HG03175 (cell line): ENCODE data around the gene FAM89A.
A peak's percentile ranks its signal among the peaks of the same experiment; 100 is the strongest.
"Not testable (repeated sequence)": the region's sequence is repeated elsewhere in the genome, so short reads cannot be mapped to it uniquely, and the experiment has no call there.

Source experiments
- ATAC-seq: cut with Tn5 transposase; IDR thresholded peaks from one replicate; pipeline ENCODE4 v1.9.1; 2021; ENCODE audit warnings: mild to moderate bottlenecking, moderate library complexity; ENCODE audit not compliant: unreplicated experiment

The FAM89A gene

GRCh38 chr1:231058416-231059109 is 18.5 kb upstream of the FAM89A start:
- ATAC-seq = no peak

GRCh38 chr1:231057410-231057809 is 17.4 kb upstream of the FAM89A start:
- ATAC-seq = no peak

DNA sequence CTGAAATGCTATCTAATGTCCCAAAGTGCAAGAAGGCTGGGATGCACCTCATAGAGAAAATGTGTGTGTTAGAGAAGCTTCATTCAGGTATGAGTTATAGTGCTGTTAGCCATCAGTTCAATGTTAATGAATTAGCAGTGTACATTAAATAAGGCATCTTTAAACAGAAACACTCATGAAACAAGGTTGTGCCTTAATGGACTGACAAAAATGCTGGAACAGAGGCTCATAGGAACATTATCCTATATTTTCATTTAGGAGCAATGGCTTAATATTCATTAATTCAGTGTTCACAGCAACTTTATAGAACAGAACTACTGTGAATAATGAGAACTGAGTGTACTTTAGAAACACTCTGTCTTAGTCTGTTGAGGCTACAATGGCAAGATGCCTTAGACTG is 15.2 kb upstream of the FAM89A start:
- ATAC-seq = no peak

DNA sequence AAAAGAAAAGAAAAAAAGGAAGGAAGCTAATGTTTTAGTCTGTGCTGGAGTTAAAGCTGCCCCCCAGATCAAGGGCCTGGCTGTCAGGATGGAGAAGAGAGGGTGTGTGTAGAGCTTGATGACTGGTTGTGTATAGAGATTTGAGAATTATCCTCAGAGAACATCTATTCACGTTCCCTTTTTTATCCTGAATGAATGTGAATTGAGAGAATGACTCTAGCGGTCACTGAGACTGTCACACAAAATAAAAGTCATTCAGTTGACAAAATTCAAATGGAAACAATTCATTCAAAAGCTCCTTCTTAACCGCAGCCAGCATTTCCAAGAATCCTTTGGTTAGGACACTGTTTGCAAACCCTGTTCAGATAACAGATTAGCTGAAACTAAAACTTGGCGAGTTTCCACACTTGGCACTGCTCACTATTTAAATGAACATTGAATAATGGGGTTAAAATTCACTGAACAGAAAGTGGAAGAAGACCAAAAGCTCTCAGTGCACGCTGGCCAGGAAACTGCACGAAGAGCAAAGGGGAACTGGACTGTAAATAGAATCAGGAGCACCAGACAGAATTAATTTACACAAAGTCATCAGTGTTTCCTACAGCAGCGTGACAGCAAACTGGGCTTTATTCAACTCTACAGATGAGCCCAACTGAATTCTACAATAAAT is 13.6 kb upstream of the FAM89A start:
- peak; percentile 85 for ATAC-seq

DNA sequence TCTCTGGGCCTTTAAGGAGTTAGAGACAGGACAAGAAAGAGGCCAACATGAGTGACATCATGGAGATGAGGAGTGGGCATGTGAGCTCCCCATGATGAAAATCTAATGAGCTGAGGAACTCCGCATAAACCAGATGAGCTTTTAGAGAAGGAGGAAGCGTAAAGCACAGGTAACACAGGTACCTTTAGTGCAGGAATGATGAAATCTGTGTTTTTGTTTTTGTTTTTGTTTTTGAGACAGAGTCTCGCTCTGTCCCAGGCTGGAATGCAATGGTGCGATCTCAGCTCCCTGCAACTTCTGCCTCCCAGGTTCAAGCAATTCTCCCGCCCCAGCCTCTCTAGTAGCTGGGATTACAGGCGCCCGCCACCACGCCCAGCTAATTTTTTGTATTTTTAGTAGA is 12.7 kb upstream of the FAM89A start:
- ATAC-seq = no peak

DNA sequence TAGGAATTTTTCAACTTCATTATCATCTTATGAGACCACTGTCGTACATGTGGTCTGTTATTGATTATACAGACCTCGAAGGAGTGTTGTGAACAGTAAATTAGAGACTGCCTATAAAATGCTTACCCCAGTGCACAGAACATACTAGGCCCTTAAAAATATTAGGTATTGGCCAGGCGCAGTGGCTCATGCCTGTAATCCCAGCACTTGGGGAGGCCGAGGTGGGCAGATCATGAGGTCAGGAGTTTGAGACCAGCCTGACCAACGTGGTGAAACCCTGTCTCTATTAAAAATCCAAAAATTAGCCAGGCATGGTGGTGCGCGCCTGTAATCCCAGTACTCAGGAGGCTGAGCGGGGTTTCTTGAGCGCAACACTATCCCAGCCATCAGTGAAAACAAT is 10.9 kb upstream of the FAM89A start:
- not testable (repeated sequence) for ATAC-seq

GRCh38 chr1:231050395-231050794 is 10.3 kb upstream of the FAM89A start:
- ATAC-seq = no peak

DNA sequence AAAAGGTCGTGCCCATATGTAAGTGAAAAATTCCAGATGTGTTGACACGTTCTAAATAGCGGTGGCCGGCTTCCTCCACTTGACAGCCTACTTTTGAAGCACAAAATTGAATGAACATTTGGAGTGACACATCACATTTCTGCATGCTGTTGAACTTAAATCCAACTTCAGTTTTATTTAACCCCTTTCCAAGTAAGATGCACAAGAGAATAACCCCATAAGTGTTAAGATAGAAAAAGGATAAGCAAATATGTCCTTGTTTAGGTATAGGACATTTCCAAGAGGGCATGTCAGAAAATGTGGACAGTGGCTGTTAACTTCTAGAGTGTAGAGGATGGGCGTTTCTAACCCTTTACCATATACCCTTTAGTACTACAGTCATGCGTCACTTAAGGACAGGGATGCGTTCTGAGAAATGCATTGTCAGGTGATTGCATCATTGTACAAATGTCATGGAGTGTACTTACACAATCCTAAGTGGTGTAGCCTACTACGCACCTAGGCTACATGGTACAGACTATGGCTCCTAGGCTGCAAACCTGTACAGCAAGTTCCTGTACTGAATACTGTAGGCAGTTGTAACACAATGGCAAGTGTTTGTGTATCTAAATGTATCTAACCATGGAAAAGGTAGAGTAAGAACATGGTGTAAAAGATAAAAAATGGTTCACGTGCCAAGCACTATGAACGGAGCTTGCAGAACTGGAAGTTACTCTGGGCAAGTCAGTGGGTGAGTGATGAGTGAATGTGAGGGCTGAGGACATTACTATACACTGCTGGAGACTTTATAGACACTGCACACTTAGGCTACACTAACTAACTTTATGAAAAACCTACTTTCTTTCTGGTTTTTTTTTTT is 9.3 kb upstream of the FAM89A start:
- no peak for ATAC-seq

DNA sequence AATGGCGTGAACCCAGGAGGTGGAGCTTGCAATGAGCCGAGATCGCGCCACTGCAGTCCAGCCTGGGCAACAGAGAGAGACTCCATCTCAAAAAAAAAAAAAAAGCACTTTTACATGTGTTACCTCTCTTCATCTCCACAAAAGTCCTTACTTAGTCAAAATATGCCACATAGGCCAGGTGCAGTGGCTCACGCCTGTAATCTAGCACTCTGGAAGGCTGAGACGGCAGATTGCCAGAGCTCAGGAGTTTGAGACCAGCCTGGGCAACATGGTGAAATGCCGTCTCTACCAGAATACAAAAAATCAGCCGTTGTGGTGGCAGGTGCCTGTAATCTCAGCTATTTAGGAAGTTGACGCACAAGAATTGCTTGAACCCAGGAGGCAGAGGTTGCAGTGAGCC is 8.4 kb upstream of the FAM89A start:
- not testable (repeated sequence) for ATAC-seq

DNA sequence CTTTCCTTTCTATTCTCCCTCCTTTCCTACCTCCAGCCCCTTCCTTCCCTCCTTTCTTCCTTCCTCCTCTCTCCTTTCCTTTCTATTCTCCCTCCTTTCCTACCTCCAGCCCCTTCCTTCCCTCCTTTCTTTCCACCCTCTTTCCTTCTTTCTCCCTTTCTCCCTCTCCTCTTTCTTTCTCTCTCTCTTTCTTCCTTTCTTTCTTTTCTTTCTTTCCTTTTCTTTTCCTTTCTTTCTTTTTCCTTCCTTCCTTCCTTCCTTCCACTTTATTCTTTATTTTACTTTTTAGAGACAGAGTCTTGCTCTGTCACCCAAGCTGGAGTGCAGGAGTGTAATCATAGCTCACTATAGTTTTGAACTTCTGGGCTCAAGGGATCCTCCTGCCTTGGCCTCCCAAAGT is 7.5 kb upstream of the FAM89A start:
- ATAC-seq = not testable (repeated sequence)

- ATAC-seq = no peak
Measured at GRCh38 chr1:231046730-231047395, 6.8 kb upstream of the FAM89A start.

DNA sequence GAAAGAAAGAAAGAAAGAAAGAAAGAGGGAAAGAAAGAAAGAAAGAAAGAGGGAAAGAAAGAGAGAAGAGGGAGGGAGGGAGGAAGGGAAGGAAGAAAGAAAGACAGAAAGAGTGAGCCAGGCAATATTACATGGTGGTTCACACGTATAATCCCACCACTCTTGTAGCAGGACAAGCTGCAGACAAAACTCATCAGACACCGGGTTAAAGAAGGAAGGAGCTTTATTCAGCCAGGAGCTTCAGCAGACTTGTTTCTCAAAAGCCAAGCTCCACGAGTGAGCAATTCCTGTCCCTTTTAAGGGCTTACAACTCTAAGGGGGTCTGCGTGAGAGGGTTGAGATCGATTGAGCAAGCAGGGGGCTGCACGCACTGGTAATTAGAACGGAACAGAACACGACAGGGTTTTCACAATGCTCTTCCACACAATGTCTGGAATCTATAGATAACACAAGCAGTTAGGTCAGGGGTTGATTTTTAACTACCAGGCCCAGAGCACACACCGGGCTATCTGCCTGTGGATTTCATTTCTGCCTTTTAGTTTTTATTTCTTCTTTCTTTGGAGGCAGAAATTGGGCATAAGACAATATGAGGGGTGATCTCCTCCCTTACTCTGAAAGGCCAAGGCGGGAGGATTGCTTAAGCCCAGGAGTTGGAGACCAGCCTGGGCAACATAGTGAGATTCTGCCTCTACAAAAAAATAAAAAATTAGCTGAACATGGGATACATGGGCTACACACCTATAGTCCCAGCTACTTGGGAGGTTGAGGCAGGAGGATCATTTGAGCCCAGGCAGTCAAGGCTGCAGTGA is 6.1 kb upstream of the FAM89A start:
- ATAC-seq = not testable (repeated sequence)

GRCh38 chr1:231045286-231045685 is 5.2 kb upstream of the FAM89A start:
- ATAC-seq = no peak

DNA sequence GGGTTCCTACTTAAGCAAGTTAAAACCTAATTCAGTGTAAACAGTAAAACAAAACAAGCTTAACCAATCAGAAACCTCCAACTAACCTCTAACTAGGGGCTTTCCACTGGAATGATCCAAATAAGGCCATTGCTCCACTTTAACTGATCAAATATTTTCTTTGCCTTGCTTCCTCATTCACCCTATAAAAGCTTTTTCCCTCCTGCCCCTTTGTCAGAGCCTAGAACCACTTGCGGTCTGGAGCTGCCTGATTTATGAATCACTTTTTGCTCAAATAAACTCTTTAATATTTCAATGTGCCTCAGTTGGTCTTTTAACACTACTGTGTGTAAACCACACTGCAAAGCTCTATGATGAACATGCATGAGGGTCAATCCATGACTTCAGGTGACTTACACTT is 4.5 kb upstream of the FAM89A start:
- no peak for ATAC-seq

DNA sequence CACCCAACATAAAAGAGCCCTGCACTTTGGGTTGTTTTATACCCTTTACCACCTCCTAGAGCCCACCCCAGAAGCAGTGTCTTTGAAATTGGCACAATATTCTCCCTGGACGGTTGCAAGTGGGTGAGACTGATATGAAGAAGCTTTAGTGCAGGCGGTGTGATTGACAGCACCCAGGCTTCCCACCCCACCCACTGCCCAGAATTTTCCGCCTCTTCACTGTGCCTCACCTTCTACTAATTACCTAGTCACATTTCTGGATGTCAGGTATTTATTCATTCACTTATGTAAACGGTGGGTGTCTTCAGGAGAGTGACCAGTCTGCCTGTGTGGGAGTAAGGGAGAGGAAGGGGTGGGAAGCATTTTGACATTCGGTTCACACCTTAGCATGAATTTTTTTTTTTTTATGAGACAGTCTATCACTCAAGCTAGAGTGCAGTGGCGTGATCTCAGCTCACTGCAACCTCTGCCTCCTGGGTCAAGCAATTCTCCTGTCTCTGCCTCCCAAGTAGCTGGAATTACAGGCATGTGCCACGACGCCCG is 1.7 kb upstream of the FAM89A start:
- ATAC-seq = no peak

DNA sequence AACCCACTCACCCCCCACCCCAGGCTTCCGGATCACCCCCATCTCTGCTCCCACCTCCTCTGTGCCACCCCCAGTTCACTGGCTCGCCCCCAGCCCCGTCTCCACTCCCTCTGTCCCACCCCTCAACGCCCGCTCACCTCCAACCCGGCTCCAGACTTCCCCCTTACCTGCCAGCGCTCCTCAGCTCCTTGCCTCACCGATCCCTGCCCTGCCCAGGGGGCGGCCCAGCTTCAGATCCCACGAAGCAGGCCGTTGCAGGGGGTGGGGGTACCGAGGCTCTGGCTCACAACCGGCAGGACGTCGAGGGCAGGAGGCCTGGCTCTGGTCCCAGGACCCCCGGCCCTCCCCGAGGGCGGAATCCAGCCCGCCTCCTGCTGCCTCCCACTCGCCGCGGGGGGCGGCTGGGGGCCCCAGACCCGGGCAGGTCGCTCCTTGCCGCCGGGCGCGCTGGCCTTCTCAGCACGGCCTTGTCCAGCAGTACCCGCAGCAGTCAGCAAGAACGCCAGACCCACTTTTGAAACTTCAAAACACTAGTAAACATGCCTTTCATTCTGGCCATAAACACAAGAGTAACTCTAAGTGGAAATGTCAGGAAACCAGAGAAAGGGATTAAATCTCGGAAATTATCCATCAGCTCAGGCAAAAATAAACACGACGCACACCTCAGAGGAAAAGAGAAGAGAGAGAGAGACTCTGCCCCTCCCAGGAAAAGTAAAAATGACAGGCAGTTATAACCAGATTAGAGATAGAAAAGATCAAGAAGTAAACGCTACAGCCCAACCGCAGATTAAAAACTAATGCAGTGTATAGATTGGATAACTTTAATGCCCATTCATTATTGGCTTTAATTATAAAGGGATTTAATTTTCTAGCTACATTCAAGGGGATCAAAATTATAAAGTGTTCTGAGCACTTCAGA is 1.0 kb upstream of the FAM89A start:
- no peak for ATAC-seq

GRCh38 chr1:231039161-231040018 is 664 bp downstream of the FAM89A start:
- peak; percentile 38 for ATAC-seq
